OCI-LY7 (cell line): ENCODE results near the gene SPARC.

ENCODE experiments used
- CTCF ChIP-seq: fragments of 200-600 bp; sonication (generic); conservative IDR thresholded peaks from 2 replicates; pipeline ENCODE4 v1.5.1; 2014; ENCODE audit warnings: mild to moderate bottlenecking, antibody characterized with exemption, low read length, moderate library complexity, mixed read lengths
- EZH2phosphoT487 ChIP-seq: fragments of 200-600 bp; sonication (generic); IDR thresholded peaks from 2 replicates; pipeline ENCODE4 v1.6.1; 2018; ENCODE audit warnings: low read depth, borderline replicate concordance, mild to moderate bottlenecking, mixed run types, antibody characterized with exemption, low read length, moderate library complexity, mixed read lengths

GRCh38 chr5:151700296-151700695, 13.6 kb upstream of the SPARC start:
- TF ChIP-seq CTCF, result no peak
- no peak for TF ChIP-seq EZH2phosphoT487
